HG02798 (cell line): Measurements from ENCODE around the gene ZBTB18.

ENCODE experiments used
- ATAC-seq: cut with Tn5 transposase; IDR thresholded peaks from one replicate; pipeline ENCODE4 v1.9.1; 2021; ENCODE audit warnings: mild to moderate bottlenecking; ENCODE audit not compliant: unreplicated experiment, poor library complexity

ZBTB18 gene

DNA sequence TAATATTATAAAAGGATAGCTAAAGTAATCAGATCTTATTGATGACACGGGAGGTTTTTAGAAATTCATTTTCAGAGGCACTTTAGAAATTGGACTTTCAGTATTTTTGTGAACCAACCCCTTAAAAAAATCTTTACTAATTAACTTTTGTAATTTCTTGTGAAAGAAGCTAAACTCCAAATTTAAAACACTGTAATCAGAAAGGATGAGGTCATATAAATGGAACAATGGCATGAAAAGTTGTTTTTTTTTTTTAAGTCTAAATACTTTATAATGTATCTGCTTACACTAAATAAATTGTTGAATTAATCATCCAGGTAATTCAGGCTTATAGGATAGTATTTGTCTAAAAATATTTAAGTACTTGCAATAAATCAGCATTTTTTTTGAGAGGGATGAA, 9.0 kb downstream of the ZBTB18 start:
- ATAC-seq, result no peak

DNA sequence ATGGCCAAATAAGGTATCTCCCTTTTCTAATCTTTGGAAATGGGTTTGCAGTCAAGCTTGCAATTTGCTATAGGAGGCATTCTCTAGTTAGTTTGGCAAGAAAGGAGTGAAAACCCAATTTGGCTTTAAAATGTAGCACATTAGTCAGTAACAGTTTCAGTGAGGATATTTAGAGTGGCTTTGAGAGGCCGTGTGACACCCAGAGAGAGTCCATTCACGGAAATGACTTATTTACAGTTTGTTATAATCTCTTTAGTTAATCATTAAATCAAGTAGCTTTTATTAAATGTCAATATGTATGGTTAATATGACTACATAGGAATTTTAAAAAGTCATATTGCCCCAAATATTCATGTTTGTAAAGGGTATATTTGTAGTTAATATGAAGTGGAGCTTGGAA, 9.6 kb downstream of the ZBTB18 start:
- peak; percentile 44 for ATAC-seq

DNA sequence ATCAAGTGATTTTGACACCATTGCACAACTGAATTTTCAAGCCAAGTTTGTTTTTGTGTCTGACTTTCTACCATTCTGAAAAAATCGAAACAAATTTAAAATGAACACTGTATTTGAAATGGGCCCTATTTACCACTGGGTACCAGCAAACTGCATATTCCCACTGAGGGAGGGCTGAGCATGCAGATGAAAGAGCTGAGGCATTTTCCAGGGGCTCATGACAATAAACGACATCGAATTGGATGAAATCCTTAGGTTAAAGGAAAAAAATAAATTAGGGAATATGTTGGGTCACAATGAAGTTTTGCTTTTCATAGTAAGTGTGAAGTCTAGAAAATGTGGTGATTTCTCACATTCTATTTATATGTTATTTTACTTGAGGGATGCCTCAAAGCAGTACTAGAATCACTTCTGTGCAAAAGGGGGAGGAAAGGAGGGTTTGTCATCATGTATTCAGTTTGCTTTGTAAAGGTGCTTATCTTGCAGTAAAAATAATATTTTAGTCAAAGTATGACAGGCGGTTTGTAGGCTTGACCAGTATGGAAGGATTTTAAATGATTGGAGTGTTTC, 11.2 kb downstream of the ZBTB18 start:
- no peak for ATAC-seq

DNA sequence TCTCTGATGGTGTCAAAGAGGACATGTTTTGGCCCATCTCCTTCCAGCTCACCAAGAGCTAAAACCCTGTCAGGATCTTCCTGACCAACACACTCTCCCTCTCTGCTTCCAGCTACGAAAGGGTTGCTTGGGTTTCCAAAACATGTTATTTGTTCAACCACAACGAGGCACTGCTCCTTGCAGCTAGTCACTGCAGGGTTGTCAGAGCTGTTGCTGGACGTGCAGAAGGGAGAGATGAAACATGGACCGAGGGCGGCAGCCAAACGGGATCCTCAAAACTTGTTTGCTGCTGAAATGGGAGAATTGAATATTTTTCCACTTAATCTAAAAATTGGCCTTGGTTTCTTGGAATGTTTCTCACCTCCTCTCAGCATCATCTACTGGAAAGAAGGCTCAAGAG, 12.4 kb downstream of the ZBTB18 start:
- ATAC-seq, result no peak

DNA sequence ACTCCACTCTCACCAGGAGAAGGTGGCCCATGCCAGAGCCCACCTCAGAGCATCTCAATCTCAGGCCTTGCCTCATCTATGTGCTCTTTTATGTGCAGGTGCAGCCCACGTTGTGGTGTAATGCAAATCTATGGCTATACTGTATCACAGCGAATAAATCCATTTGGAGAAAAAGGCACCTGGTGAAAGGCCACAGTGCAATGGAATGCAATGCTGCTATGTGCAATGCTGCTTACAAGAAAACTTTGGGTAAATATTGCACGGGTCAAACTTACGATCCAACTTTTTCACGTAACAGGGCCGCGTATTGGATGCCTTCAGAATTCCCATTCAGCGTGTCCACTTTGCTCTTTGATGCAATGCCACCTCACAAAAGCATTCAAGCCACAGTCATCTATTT, 13.5 kb downstream of the ZBTB18 start:
- no peak for ATAC-seq

DNA sequence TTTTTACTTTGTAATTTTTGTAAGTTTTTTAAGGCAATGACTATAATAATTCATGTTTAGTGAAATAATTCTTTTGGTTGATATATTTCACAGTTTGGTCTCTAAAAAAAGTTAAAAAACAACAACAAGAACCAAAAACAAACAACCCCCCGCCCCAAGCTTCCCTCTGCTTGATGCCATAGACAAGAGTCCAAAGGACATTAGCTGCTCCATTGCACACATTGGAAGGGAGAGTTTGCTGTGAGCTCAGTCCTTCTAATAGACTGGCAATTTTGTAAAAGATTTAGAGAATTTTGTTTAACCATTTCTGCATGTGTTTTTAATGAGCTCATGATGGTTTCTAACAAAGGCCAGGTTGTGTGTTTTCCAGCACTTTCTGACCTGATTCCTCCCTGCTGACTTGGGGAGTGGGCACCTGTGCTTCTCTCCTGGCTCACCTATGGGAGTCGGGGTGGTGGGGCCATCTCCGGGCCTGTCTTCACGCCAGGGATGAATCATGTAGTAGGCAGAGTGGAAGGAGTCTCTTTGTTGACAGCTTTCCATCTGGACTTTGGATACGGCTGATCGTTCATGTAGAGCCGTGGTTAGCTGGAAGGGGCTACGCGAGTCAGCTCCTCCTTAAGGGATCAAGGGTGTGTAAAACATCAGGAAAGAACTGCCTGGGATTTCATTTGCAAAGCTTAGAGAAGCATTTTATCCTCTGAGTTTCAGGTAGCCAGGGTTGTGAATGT, 14.1 kb downstream of the ZBTB18 start:
- ATAC-seq, result no peak

DNA sequence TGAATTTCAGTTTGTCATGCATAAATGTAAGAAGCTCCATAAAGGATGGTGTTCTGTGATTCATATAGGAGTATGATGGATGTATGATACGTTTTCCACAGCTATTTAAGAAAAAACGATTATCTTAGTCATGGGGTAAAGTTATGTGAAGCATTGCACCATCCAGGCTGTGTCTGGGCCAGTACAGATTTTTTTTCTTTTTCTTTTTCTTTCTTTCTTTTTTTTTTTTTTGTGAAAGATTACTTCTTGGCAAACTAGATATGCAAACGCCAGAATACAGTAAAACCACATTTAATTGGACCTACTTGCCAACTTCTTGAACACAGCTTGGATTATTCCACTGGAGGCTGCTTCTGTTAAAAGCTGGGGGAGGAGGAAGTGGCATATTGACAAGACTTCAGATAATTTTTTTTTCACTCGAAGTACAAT, 14.9 kb downstream of the ZBTB18 start:
- ATAC-seq, result no peak

DNA sequence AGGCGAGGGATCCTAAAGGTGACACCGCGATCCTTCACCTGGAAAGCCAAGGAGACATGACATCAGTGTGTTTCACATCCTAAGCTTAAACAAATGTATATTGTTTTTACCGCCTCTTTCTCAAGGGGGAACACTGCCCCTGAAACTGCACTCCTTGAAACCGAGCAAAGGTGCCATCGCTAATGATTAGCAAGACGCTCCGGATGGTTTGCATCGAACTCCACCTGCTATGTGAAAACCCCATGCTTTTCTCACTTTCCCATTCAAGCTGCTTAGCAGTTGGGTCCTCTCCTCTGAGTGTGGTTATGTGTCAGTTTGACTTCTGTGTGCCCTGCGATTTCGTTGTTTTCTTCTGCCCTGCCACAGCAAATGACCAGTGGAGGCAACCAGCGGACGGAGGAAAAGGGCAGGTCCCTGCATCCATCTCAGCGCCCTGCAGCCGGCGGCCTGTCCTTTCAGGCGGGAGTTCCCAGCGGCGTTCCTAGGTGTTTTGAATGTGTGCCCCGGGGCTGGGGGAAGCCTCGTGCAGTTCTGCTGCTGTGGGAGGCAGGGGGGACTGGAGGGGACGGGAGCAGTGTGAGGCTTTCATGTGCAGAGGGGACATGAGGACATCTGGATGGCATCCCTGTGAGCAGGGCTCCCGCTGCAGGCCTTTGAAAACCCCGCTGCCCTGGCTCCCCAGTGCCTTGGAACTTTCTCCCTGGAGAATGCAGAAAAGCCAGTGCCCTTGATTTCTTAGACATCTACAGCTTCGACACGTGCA, 16.1 kb downstream of the ZBTB18 start:
- ATAC-seq, result no peak

DNA sequence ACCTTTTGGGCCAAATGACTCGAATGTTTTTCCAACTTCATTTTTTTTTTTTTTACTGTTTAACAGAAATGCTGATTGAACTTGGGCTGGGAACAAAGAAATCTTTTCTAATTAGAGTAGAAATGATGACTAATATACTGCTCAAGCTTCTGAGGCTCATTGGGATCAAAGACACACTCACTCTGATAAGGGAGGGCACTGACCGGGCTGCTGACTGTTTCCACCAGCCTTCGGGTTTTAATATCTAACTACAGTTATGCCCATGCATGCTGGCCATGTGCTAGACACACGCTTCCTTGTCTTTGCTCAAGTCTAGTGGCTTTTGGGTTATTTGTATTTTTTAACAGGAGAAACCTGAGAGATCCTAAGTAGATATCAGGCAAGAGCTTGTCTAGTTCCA, 16.8 kb downstream of the ZBTB18 start:
- no peak for ATAC-seq

DNA sequence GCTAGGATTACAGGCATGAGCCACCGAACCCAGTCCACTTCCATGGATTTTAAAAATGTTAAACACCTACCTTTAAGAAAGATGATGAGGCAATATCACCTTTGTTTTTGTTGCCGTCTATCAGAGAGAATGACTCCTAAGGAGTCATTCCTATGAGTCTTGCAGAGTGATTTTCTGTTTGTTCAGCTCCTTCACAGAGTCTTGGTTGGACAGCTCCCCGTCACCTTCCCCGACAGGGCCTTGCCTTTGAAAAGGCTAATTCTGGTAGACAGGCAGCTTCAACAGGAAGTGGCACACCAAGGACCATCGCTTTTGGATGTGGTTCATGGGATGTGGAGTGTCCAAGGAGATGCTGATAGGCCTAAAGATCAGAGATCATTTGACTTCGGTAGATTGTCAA, 17.5 kb downstream of the ZBTB18 start:
- no peak for ATAC-seq

DNA sequence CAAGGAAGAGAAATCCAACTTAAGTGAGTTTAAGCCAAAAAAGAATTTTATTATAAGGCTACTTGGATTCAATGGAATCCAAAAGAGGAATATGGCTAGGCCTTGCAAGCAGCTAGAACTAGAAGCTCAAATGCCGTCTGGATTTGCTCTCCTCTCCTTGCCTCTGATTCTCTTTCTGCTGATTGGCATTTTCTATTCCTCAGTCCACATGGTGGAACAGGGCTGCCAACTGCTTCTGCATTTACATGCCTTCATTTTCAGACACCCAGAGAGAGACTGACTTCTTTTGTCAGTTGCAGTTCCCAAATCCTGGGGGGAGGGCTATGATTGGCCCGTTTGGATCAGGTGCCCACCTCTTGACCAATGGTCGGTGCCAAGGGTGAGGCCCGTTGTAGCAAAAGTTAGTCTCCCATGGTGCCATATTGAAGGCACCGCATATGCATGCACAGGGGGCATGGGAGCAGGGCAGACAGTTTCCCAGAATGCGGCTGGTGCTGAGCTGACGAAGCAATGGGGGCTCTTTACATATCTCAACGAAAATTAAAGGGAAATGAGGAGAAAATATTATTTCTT, 18.3 kb downstream of the ZBTB18 start:
- ATAC-seq, result no peak

DNA sequence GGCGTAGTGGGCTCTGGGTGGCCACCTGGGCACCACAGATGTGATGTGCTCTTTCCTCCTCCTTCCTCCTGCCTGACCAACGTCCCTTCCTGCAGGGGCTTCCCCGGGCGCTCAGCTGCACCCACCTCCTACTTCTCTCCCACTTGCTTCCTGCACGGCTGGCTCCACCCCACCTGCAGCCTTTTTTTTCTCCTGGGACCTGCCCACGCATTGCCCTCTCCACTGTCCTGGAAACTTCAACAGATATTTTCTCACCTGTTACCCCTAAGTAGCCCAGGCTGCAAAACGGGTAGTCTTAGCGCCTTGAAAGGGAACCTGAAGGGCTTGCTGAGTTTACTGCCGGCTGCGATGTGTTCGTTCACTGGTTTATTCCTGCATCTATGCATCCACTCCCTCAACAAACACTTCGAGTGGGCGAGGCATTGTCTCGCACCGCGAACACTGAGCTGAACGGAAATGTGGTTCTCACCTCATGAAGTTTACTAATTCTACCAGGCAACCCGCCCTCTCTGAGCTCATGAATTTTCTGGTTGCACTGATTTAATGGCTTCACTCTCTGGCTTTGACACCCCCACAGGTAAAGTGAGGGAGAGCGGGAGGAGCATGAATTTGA, 23.6 kb downstream of the ZBTB18 start:
- ATAC-seq, result peak; percentile 75

DNA sequence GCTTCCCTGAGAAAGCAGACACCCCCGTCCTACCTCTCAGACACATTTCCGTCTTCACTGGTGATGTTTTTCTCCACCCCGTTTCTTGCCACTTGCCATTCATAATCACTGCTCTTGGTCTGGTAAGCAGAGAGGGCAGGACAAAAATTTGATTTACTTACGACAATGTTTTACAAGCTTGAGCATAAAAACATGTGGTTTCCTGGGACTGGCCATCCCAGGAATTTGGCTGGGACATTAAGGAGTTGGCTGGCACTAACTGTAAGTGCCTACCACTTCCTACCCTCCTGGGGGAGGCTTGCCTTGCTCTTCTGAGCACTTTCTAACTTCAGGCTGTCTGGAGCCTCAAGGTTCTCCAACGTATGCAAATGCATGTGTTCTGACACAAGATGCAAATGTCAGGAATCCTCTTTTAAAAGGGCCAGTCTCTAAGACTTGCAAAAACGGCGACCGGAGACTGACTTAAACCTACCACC, 24.2 kb downstream of the ZBTB18 start:
- no peak for ATAC-seq

DNA sequence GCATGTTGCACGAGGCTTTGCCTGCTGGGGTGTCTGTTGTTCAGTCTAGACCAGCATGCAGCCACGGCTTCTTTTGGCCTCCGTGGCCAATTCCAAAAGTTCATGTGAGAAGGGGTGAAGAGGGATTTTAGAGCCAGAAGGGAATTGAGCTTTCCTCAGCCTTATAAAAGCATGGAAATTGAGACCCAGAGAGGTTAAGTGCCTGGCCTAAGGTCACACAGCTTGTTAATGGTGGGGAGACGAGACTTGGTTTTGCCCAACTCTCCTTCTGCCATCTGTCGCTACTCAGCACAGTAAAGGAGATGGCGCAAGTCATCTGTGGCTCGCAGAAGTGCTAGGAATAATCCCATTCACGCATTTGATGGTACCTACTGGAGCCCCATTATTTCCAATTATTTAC, 25.7 kb downstream of the ZBTB18 start:
- no peak for ATAC-seq

DNA sequence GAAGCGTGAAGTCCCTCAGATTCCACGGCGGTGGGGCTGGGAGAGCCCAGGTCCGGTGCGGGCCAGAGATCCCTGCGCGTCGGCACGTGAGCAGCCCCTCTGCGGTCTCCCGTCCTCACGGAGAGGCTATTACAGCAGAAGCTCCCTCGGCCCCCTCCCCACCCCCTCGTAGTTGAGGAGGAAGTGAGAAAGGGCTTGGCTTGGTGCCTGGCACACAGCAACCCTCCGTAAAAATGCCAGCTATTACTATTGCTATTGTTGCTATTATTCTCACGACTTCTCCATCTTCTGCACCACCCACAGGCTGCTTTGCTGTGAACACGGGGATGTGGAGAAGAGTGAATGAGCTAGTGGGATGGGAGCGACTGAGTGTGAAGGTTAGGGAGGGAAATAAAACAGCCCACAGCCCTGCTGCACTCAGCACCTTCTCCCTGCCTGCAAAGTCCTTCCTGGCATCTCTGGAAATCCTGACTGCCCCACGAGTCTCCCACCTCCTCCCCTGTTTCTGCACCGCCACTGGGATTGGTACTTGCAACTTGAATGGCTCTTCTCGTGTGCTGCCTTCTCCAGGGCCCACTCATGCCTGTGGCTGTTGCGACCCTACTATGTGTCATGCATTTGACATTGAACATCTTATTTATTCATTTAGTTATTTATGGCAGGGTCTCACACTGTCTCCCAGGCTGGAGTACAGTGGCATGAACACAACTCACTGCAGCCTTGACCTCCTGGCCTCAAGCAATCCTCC, 26.6 kb downstream of the ZBTB18 start:
- no peak for ATAC-seq

DNA sequence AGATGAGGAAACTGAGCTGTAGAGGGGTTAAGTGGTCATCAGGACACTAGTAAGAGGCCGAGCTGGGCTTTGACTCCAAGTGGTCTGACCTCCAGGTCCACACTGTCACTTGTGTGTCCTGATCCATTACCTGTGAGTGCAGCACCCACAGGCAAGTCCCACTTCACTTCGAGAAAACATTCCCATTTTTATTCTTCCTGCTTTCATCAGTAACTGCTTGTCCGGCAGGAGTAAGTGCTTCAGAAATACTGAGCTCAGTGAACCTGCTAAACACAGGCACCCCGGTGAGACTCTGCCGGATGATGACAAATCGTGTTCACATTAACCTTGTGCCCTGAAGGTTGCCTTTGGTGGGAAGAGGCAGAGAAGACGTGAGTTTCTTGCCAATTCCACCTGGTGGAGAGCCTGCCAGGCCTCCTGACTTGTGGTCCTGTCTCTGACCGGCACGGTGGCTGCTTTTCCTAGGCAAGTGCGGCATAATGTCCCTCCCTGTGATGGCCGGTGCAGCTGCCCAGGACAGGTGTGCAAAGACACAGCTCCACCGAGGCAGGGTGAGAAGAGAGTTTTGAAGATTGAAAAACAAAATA, 29.4 kb downstream of the ZBTB18 start:
- ATAC-seq, result no peak

DNA sequence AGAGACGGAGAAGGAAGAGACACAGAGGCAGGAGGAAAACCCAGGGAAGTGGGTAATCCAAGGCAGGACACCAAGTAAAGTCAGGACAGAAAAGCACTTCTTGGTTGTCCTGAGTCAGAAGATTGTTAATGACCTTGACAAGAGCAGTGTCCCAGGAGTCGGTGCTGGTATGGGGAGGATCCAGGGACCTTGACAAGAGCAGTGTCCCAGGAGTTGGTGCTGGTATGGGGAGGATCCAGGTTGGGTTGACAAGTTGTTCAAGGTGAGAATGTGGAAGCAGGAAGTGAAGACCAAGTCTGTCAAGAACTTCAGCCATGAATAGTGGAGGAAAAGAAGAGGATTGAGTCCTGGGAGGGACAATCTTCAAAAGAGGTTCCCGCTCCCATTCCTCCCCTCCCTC, 31.9 kb downstream of the ZBTB18 start:
- ATAC-seq, result no peak

DNA sequence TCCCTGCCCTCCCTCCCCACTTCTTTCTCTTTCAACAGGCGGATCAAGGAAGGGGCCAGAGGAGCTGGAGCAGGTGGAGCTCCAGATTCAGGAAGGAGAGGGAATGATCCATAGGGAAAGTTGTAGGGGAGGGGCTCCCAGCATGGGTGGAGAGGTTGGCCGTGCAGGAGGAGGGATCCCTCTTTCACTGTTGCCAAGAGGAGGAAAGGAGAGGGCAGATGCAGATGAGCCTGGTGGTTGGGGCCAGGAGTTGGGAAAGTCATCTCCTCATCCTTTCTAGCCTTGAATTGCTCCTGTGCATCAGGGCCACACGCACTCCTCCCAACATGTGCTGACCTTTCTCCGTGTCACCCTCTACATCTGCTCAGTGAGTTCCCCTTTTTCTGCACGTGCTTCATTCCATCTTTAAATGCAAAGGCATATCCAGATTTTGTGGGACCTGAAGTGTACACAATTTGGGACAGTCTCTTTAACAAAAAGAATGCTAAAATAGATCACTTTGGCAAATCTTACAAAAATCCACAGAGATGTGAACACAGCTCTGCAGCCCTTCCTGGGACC, 32.4 kb downstream of the ZBTB18 start:
- no peak for ATAC-seq

DNA sequence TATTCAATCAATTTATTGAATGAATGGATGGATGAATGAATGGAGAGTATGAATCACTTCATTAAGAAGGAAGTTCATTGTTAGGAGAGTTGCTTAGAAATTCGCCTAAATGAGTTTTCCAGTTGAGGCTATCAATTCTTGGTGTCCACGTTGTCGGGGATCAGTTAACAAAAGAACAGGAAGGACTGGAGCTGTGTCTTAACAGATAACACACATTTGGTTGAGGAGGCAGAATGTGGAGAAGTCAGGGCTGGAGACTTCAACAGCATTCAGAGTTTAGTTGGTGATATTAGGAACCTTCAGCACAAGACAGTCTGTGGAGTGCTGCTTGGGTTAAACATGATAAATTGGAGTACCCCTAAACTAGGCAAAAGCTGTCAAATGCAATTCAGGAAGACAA, 33.7 kb downstream of the ZBTB18 start:
- ATAC-seq, result no peak
